GM23338 (cell line): Measurements from ENCODE around the gene COX10. TPM values are rescaled to one million over a fixed set of nuclear protein-coding genes. Genes with fewer than 3 reads are reported as not detected.

ENCODE experiments used
- ATAC-seq: fragments of 200-7000 bp; cut with Tn5 transposase; 3 replicates; pipeline ENCODE4 v1.9.1; 2020
- DNase-seq: peaks from one replicate; pipeline ENCODE4 v3.0.0-alpha.2; 2015; ENCODE audit warnings: low spot score
- H2AFZ ChIP-seq: fragments of 200-600 bp; sonication (generic); 2 replicates; pipeline ENCODE4 v1.8.0; 2016; ENCODE audit warnings: antibody characterized with exemption, mild to moderate bottlenecking, moderate library complexity
- H3F3A ChIP-seq: fragments of 200-600 bp; sonication (generic); replicated peaks from 2 replicates; pipeline ENCODE4 v1.8.0; 2017; ENCODE audit warnings: antibody characterized with exemption, mixed run types, low read depth
- H3K27ac ChIP-seq: fragments of 200-600 bp; sonication (generic); 2 replicates; pipeline ENCODE4 v1.6.1; 2016; ENCODE audit warnings: low read depth
- H3K27me3 ChIP-seq: fragments of 200-600 bp; sonication (generic); 2 replicates; pipeline ENCODE4 v1.8.0; 2016; ENCODE audit warnings: mild to moderate bottlenecking, mixed run types, moderate library complexity; ENCODE audit not compliant: insufficient read depth
- H3K36me3 ChIP-seq: fragments of 200-600 bp; sonication (generic); 2 replicates; pipeline ENCODE4 v1.8.0; 2016; ENCODE audit warnings: mild to moderate bottlenecking; ENCODE audit not compliant: insufficient read depth
- H3K4me1 ChIP-seq: fragments of 200-600 bp; sonication (generic); 2 replicates; pipeline ENCODE4 v1.8.0; 2016; ENCODE audit warnings: mild to moderate bottlenecking, moderate library complexity; ENCODE audit not compliant: insufficient read depth
- H3K4me2 ChIP-seq: fragments of 200-600 bp; sonication (generic); 2 replicates; pipeline ENCODE4 v1.7.1; 2017; ENCODE audit warnings: mixed run types
- H3K4me3 ChIP-seq: fragments of 200-600 bp; sonication (generic); 2 replicates; pipeline ENCODE4 v1.6.1; 2016; ENCODE audit warnings: mixed run types
- H3K79me2 ChIP-seq: fragments of 200-600 bp; sonication (generic); replicated peaks from 2 replicates; pipeline ENCODE4 v1.8.0; 2017; ENCODE audit warnings: mild to moderate bottlenecking; ENCODE audit not compliant: insufficient read depth
- H3K9me2 ChIP-seq: fragments of 200-600 bp; sonication (generic); 2 replicates; pipeline ENCODE4 v1.8.0; 2017; ENCODE audit not compliant: insufficient read depth
- H4K20me1 ChIP-seq: fragments of 200-600 bp; sonication (generic); replicated peaks from 2 replicates; pipeline ENCODE4 v1.8.0; 2017; ENCODE audit warnings: mild to moderate bottlenecking; ENCODE audit not compliant: insufficient read depth
- H3K27ac Mint-ChIP-seq: 2 replicates; pipeline ENCODE4 v1.8.0; 2020; ENCODE audit warnings: inconsistent platforms, mild to moderate bottlenecking, moderate library complexity, mixed read lengths
- H3K27me3 Mint-ChIP-seq: 3 replicates; pipeline ENCODE4 v1.8.0; 2022; ENCODE audit warnings: low read depth, mild to moderate bottlenecking, moderate library complexity, mixed read lengths, inconsistent platforms; ENCODE audit not compliant: insufficient read depth, poor library complexity
- H3K36me3 Mint-ChIP-seq: 3 replicates; pipeline ENCODE4 v1.8.0; 2021; ENCODE audit warnings: low read depth, mild to moderate bottlenecking, inconsistent platforms, moderate library complexity, mixed read lengths
- H3K4me1 Mint-ChIP-seq: 3 replicates; pipeline ENCODE4 v1.8.0; 2020; ENCODE audit warnings: mild to moderate bottlenecking, inconsistent platforms, mixed read lengths
- H3K4me3 Mint-ChIP-seq: 3 replicates; pipeline ENCODE4 v1.8.0; 2021; ENCODE audit warnings: moderate library complexity, mild to moderate bottlenecking, inconsistent platforms, mixed read lengths
- H3K9me3 Mint-ChIP-seq: 3 replicates; pipeline ENCODE4 v1.8.0; 2020; ENCODE audit warnings: moderate library complexity, mild to moderate bottlenecking, inconsistent platforms, mixed read lengths
- CTCF ChIP-seq, 2 experiments: fragments of 200-600 bp in 1 of 2; sonication (generic) in 1 of 2; conservative IDR thresholded peaks; 2 replicates each; pipeline versions ENCODE4 v1.5.1 to v1.6.1; 2016 to 2017; ENCODE audit warnings: antibody characterized with exemption in 2 of 2, low read depth in 2 of 2, mild to moderate bottlenecking in 2 of 2, moderate library complexity in 1 of 2
- NANOG ChIP-seq: IDR thresholded peaks from 2 replicates; pipeline ENCODE4 v1.6.1; 2016; ENCODE audit warnings: antibody characterized with exemption, borderline replicate concordance
- POLR2AphosphoS5 ChIP-seq: IDR thresholded peaks from 2 replicates; pipeline ENCODE4 v1.6.1; 2016; ENCODE audit warnings: antibody characterized with exemption, low read depth
- REST ChIP-seq: IDR thresholded peaks from one replicate; pipeline ENCODE4 v1.6.1; 2018; ENCODE audit warnings: antibody characterized with exemption; ENCODE audit not compliant: unreplicated experiment
- STAT1 ChIP-seq: IDR thresholded peaks from one replicate; pipeline ENCODE4 v1.6.1; 2016; ENCODE audit warnings: antibody characterized with exemption; ENCODE audit not compliant: unreplicated experiment
- ZNF114 ChIP-seq: fragments of 250-450 bp; sonication (Bioruptor Pico); IDR thresholded peaks from 2 replicates; pipeline ENCODE4 v1.5.0; 2020; ENCODE audit warnings: mild to moderate bottlenecking, moderate library complexity
- ZNF331 ChIP-seq: fragments of 250-450 bp; sonication (Bioruptor Pico); IDR thresholded peaks from 2 replicates; pipeline ENCODE4 v1.5.0; 2020; ENCODE audit warnings: low read depth, mild to moderate bottlenecking, moderate library complexity
- ZNF462 ChIP-seq: fragments of 250-450 bp; sonication (Bioruptor Pico); IDR thresholded peaks from 2 replicates; pipeline ENCODE4 v1.5.0; 2020; ENCODE audit warnings: mild to moderate bottlenecking, moderate library complexity
- polyA plus RNA-seq: library from polyadenylated mRNA; unstranded; fragments of >200 nt; fragmentation: Nextera tagmentation; extraction: Ambion mirVana; gene quantifications from 2 replicates; pipeline ENCODE4 v1.2.1, GENCODE V29; 2016
- total RNA-seq: library from RNA; depleted of rRNA; stranded (reverse); fragments of >200 nt; shearing (Covaris generic); gene quantifications from 2 replicates; pipeline ENCODE4 v1.2.3, GENCODE V29; 2014
- TF ChIP-seq, protein P1 (sequence below): IDR thresholded peaks from 2 replicates; pipeline ENCODE4 v1.6.1; 2016; ENCODE audit warnings: antibody characterized with exemption

COX10 gene
- total and polyA plus RNA-seq, 2 experiments from 2014 or later, result 25.7 to 46.6 TPM

DNA sequence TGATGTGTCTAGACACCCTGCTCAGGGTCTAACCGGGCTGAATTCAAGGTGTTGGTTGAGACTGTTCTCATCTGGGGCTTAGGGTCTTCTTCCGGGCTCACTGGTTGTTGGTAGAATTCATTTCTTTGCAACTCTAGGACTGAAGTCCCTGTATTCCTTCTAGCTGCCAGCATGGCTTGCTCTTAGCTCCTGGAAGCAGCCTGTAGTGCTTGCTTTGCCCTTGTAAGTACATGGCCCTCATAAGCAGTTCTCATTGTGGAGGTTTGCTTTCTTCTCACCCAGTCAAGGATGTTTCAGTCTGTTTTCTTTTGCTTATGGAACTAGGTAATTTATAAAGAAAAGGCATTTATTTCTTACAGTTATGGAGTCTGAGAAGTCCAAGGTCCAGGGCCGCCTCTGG, 26.3 kb downstream of the COX10 start (continued):
- TF ChIP-seq NANOG (no peak), POLR2AphosphoS5 (no peak), ZNF114 (CRISPR knock-in tag) (no peak)

GRCh38 chr17:14098246-14098645, 28.9 kb downstream of the COX10 start:
- no peaks in the 10 kb centered on the region for H3K27me3 Mint-ChIP-seq
- DNase-seq (peak; percentile 21), ATAC-seq (no peak)
- no peak overlapping the region for H3K4me3 Mint-ChIP-seq
- peaks cover 5% of the 10 kb centered on the region; the same call in 1 of the 2 replicates for H3K4me1 ChIP-seq
- H2AFZ ChIP-seq, result no peak overlapping the region
- H3K9me2 ChIP-seq, result no peaks in the 10 kb centered on the region
- no peaks in the 10 kb centered on the region for H3K27me3 ChIP-seq
- peaks cover 16% of the 10 kb centered on the region for H3K4me1 Mint-ChIP-seq
- H3F3A ChIP-seq, result no peaks in the 10 kb centered on the region
- 0 out of 2 replicates have a peak, but pooled peaks cover 9% of the 10 kb centered on the region for H4K20me1 ChIP-seq
- H3K79me2 ChIP-seq, result peaks cover 58% of the 10 kb centered on the region
- H3K4me2 ChIP-seq, result no peak overlapping the region
- no peaks in the 10 kb centered on the region for H3K36me3 ChIP-seq
- H3K27ac ChIP-seq, result no peak overlapping the region
- H3K9me3 Mint-ChIP-seq, result no peaks in the 10 kb centered on the region
- H3K36me3 Mint-ChIP-seq, result no peaks in the 10 kb centered on the region
- no peak overlapping the region for H3K4me3 ChIP-seq
- TF ChIP-seq CTCF (conservative IDR thresholded peaks at IDR 0.05; ENCODE audit: low read depth in 2 of 2), result no peak
- no peak for TF ChIP-seq STAT1
- TF ChIP-seq NANOG, result no peak
- no peak for TF ChIP-seq ZNF331 (CRISPR knock-in tag)
- TF ChIP-seq POLR2AphosphoS5, result no peak
- no peak for TF ChIP-seq REST
- TF ChIP-seq, protein P1, sequence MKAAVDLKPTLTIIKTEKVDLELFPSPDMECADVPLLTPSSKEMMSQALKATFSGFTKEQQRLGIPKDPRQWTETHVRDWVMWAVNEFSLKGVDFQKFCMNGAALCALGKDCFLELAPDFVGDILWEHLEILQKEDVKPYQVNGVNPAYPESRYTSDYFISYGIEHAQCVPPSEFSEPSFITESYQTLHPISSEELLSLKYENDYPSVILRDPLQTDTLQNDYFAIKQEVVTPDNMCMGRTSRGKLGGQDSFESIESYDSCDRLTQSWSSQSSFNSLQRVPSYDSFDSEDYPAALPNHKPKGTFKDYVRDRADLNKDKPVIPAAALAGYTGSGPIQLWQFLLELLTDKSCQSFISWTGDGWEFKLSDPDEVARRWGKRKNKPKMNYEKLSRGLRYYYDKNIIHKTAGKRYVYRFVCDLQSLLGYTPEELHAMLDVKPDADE, result no peak
- no peak for TF ChIP-seq ZNF462 (CRISPR knock-in tag)
- no peak overlapping the region for H3K27ac Mint-ChIP-seq
